ENCODE data around the gene SORCS3.

Gene SORCS3

GRCh38 chr10:105146436-105146835 lies 505.3 kb downstream of the SORCS3 start:
- Histone ChIP-seq H3K4me2 (ENCODE audit: low read length) (no peak overlapping the region), H3K79me2 (ENCODE audit: control insufficient read depth, low read length) (no peaks in the 10 kb centered on the region), H3K4me3 (ENCODE audit: low read length) (no peak overlapping the region), H4K20me1 (ENCODE audit: control insufficient read depth, insufficient read depth, low read depth, low read length) (no peaks in the 10 kb centered on the region), H3K27me3 (ENCODE audit: control insufficient read depth, low read length) (no peaks in the 10 kb centered on the region), H3K9me3 (ENCODE audit: control insufficient read depth, insufficient read depth, low read length) (no peaks in the 10 kb centered on the region), H3K27ac (ENCODE audit: low read depth, low read length) (no peak overlapping the region), H3K9me2 (replicated peaks; ENCODE audit: control insufficient read depth, low read length) (no peaks in the 10 kb centered on the region), H3F3A (ENCODE audit: control insufficient read depth, insufficient read depth) (no peaks in the 10 kb centered on the region), H3K4me1 (ENCODE audit: control insufficient read depth, low read length) (no peaks in the 10 kb centered on the region), H3K36me3 (ENCODE audit: control insufficient read depth, low read length) (no peaks in the 10 kb centered on the region)
- TF ChIP-seq CTCF (IDR thresholded peaks at IDR 0.05; ENCODE audit: low read depth, low read length, poor library complexity, severe bottlenecking) = no peak
- TF ChIP-seq EZH2phosphoT487 (IDR thresholded peaks at IDR 0.05; ENCODE audit: borderline replicate concordance, low read length) = no peak

- no peaks in the 10 kb centered on the region for H3K79me2 ChIP-seq (ENCODE audit: control insufficient read depth, low read length)
- no peak overlapping the region for H3K27ac ChIP-seq (ENCODE audit: low read depth, low read length)
- no peaks in the 10 kb centered on the region for H3K4me1 ChIP-seq (ENCODE audit: control insufficient read depth, low read length)
- H4K20me1 ChIP-seq (ENCODE audit: control insufficient read depth, insufficient read depth, low read depth, low read length) = no peaks in the 10 kb centered on the region
- no peaks in the 10 kb centered on the region for H3K9me2 ChIP-seq (replicated peaks; ENCODE audit: control insufficient read depth, low read length)
- no peaks in the 10 kb centered on the region for H3K36me3 ChIP-seq (ENCODE audit: control insufficient read depth, low read length)
- TF ChIP-seq EZH2phosphoT487 (IDR thresholded peaks at IDR 0.05; ENCODE audit: borderline replicate concordance, low read length) (no peak), CTCF (IDR thresholded peaks at IDR 0.05; ENCODE audit: low read depth, low read length, poor library complexity, severe bottlenecking) (no peak)
- H3K4me2 ChIP-seq (ENCODE audit: low read length) = no peak overlapping the region
- H3K4me3 ChIP-seq (ENCODE audit: low read length) = no peak overlapping the region
- H3K27me3 ChIP-seq (ENCODE audit: control insufficient read depth, low read length) = no peaks in the 10 kb centered on the region
- no peaks in the 10 kb centered on the region for H3K9me3 ChIP-seq (ENCODE audit: control insufficient read depth, insufficient read depth, low read length)
- no peaks in the 10 kb centered on the region for H3F3A ChIP-seq (ENCODE audit: control insufficient read depth, insufficient read depth)
These were observed 507.4 kb downstream of the SORCS3 start for GRCh38 chr10:105148456-105148855.

- no peaks in the 10 kb centered on the region for H3K4me1 ChIP-seq (ENCODE audit: control insufficient read depth, low read length)
- H3F3A ChIP-seq (ENCODE audit: control insufficient read depth, insufficient read depth) = no peaks in the 10 kb centered on the region
- no peaks in the 10 kb centered on the region for H3K36me3 ChIP-seq (ENCODE audit: control insufficient read depth, low read length)
- H3K4me2 ChIP-seq (ENCODE audit: low read length) = no peak overlapping the region
- H3K4me3 ChIP-seq (ENCODE audit: low read length) = no peak overlapping the region
- no peaks in the 10 kb centered on the region for H3K79me2 ChIP-seq (ENCODE audit: control insufficient read depth, low read length)
- no peaks in the 10 kb centered on the region for H3K9me2 ChIP-seq (replicated peaks; ENCODE audit: control insufficient read depth, low read length)
- no peak for TF ChIP-seq CTCF (IDR thresholded peaks at IDR 0.05; ENCODE audit: low read depth, low read length, poor library complexity, severe bottlenecking)
- TF ChIP-seq EZH2phosphoT487 (IDR thresholded peaks at IDR 0.05; ENCODE audit: borderline replicate concordance, low read length) = no peak
- H3K9me3 ChIP-seq (ENCODE audit: control insufficient read depth, insufficient read depth, low read length) = no peaks in the 10 kb centered on the region
- H3K27ac ChIP-seq (ENCODE audit: low read depth, low read length) = no peak overlapping the region
- H3K27me3 ChIP-seq (ENCODE audit: control insufficient read depth, low read length) = no peaks in the 10 kb centered on the region
- no peaks in the 10 kb centered on the region for H4K20me1 ChIP-seq (ENCODE audit: control insufficient read depth, insufficient read depth, low read depth, low read length)
These were observed 507.8 kb downstream of the SORCS3 start for GRCh38 chr10:105148921-105149320.
